GM06990 (cell line): Measurements from ENCODE around the gene PCBP3.
"Not testable (repeated sequence)": the region's sequence is repeated elsewhere in the genome, so short reads cannot be mapped to it uniquely, and the experiment has no call there.

Experiments used
- DNase-seq: peaks from one replicate; pipeline ENCODE4 v3.0.0-alpha.2; 2011; ENCODE audit not compliant: insufficient read length; ENCODE audit errors: extremely low read depth
- H3K27me3 ChIP-seq: replicated peaks from 2 replicates; pipeline ENCODE4 v1.6.0; 2011; ENCODE audit warnings: low read length; ENCODE audit not compliant: control insufficient read depth, insufficient read depth
- H3K36me3 ChIP-seq: 2 replicates; pipeline ENCODE4 v1.5.1; 2011; ENCODE audit warnings: low read length; ENCODE audit not compliant: control insufficient read depth, insufficient read depth
- H3K4me3 ChIP-seq: replicated peaks from 2 replicates; pipeline ENCODE4 v1.5.1; 2011; ENCODE audit warnings: low read depth, mild to moderate bottlenecking, control low read depth, low read length
- CTCF ChIP-seq: IDR thresholded peaks from 2 replicates; pipeline ENCODE4 v1.5.1; 2011; ENCODE audit warnings: low read length, control low read depth, mild to moderate bottlenecking, inconsistent platforms; ENCODE audit not compliant: insufficient read depth, poor library complexity, severe bottlenecking

Gene PCBP3

GRCh38 chr21:45709173-45709572 is 65.6 kb downstream of the PCBP3 start:
- H3K36me3 ChIP-seq = no peaks in the 10 kb centered on the region
- no peak for DNase-seq
- H3K27me3 ChIP-seq = no peaks in the 10 kb centered on the region; the same call in 1 of the 2 replicates
- H3K4me3 ChIP-seq = no peak overlapping the region
- no peak for TF ChIP-seq CTCF

- no peaks in the 10 kb centered on the region for H3K36me3 ChIP-seq
- no peak overlapping the region for H3K4me3 ChIP-seq
- no peak for DNase-seq
- H3K27me3 ChIP-seq = no peaks in the 10 kb centered on the region; the same call in 1 of the 2 replicates
- no peak for TF ChIP-seq CTCF
Observed at GRCh38 chr21:45709696-45710268, 66.3 kb downstream of the PCBP3 start.

GRCh38 chr21:45710306-45710705 is 66.8 kb downstream of the PCBP3 start:
- H3K36me3 ChIP-seq, H3K4me3 ChIP-seq, H3K27me3 ChIP-seq, DNase-seq: not testable (repeated sequence)

GRCh38 chr21:45713613-45714012 is 70.1 kb downstream of the PCBP3 start:
- DNase-seq = no peak
- H3K4me3 ChIP-seq = no peak overlapping the region
- TF ChIP-seq CTCF = no peak

GRCh38 chr21:45715441-45715840 is 71.9 kb downstream of the PCBP3 start:
- Histone ChIP-seq H3K36me3 (no peaks in the 10 kb centered on the region), H3K4me3 (no peak overlapping the region), H3K27me3 (no peaks in the 10 kb centered on the region; the same call in 1 of the 2 replicates)
- DNase-seq = no peak
- TF ChIP-seq CTCF = no peak

More at GRCh38 chr21:45713613-45714012, 70.1 kb downstream of the PCBP3 start:
- Histone ChIP-seq H3K36me3 (no peaks in the 10 kb centered on the region), H3K27me3 (no peaks in the 10 kb centered on the region; the same call in 1 of the 2 replicates)

- Histone ChIP-seq H3K4me3 (no peak overlapping the region), H3K27me3 (no peaks in the 10 kb centered on the region; the same call in 1 of the 2 replicates), H3K36me3 (no peaks in the 10 kb centered on the region)
- no peak for DNase-seq
- TF ChIP-seq CTCF = no peak
Observed at GRCh38 chr21:45718413-45718812, 74.9 kb downstream of the PCBP3 start.
